ENCODE results near the gene PRDM13.
"Not testable (repeated sequence)": the region's sequence is repeated elsewhere in the genome, so short reads cannot be mapped to it uniquely, and the experiment has no call there.

The PRDM13 gene

GRCh38 chr6:99638358-99638757 lies 31.7 kb downstream of the PRDM13 start:
- DNase-seq, result not testable (repeated sequence)

- DNase-seq, result no peak
Measured at GRCh38 chr6:99641270-99641669, 34.6 kb downstream of the PRDM13 start.

GRCh38 chr6:99645986-99646385 lies 39.4 kb downstream of the PRDM13 start:
- DNase-seq, result no peak

GRCh38 chr6:99650091-99650571 lies 43.5 kb downstream of the PRDM13 start:
- DNase-seq, result not testable (repeated sequence)

- no peak for DNase-seq
Measured at GRCh38 chr6:99660206-99660605, 53.6 kb downstream of the PRDM13 start.

GRCh38 chr6:99661870-99662269 lies 55.2 kb downstream of the PRDM13 start:
- no peak for DNase-seq

- no peak for DNase-seq
Measured at GRCh38 chr6:99662616-99663015, 56.0 kb downstream of the PRDM13 start.

All from NCI-H1417 treated with DMSO at 0.1 percent for 48 hours (cell line).